GM19238 (cell line): ENCODE results near the gene APLP2.

Source experiments
- DNase-seq: peaks from one replicate; pipeline ENCODE4 v3.0.0; 2011; ENCODE audit warnings: low spot score; ENCODE audit not compliant: insufficient read length

Gene APLP2

DNA sequence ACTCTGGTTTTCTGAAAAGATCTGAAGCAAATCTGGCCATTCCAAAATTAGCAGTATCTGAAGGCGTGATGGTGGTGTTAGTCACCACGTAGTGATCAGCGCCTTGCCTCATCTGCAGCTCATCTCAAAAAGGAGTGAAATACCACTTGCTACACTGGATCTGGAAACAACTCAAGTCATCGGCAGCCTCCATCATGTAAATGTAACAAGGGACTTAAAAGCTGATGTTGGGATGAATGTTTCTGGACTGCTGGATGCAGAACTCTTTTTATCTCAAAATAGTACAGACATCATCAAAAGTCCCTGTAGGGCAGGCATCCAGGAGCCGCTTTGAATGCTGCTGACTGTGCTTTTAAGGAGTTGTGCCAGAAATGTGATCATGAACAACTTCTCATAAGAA lies 14.1 kb upstream of the APLP2 start:
- no peak for DNase-seq

DNA sequence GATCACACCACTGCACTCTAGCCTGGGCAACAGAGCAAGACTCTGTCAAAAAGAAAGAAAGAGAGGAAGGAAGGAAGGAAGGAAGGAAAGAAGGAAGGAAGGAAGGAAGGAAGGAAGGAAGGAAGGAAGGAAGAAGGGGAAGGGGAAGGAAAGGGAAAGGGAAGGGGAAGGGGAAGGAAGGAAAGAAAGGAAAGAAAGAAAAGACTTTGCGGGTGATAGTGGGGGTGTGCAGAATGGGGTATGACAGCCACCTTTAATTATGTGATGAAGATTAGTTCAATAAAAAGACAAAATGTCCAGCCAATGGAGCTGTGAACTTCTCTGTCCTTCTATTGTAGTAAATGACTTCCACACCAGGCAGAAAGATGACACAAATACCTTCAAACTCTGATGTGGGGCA lies 8.7 kb upstream of the APLP2 start:
- DNase-seq: no peak

DNA sequence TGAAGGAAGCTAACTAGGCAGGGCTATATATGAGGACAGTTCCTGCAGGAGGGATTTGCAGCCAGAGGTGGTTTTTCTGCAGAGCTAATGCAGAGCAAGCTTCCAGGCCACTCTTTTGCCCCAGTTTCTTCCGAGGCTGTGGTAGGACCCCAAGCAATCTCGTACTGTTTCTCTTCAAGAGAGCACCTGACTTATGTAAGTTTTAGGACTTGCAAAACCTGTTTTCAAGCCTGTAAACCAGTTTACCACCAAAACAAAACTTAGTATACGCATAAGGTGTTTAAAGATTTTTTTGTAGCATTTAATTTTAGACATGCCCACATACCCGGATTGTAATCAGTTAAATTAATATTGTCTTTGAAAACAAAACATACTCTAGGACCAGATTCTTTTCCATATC lies 7.7 kb upstream of the APLP2 start:
- DNase-seq: no peak

DNA sequence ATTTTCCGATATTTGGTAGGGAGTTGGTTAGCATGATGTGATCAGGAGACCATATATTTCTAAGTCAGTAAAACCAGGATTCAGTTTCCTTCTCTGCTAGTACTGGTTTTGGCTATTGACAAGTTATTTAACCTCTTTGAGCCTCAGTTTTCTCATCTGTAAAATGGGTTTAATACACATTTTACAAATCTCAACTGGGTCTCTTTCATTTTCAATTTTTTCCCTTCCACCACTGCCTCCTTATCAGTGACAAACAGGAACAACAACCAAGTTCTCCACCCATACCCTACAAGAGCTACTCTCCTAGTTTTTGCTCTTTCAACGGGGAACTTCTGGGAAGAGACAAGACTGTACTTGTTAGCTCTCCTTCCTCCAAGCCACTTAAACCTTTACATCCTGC lies 6.2 kb upstream of the APLP2 start:
- no peak for DNase-seq

DNA sequence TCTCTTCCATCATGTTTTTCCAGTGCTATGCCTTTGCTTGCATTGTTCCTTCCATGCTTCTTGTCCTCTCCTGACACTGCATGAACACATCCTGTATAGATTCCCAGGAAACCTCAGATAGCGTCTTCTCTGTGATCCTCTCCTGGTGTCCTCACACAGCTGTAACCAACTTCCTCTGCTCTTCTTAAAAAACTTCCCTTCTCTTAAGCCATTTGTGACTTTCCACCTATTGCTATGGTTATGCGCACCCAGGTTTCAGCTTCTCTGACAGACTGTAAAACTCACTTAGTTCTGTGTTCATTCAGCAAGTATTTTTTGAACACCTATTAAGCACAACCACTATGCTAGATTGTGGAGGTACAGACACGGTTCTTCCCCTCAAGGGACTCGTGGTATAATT lies 5.1 kb upstream of the APLP2 start:
- DNase-seq: no peak

DNA sequence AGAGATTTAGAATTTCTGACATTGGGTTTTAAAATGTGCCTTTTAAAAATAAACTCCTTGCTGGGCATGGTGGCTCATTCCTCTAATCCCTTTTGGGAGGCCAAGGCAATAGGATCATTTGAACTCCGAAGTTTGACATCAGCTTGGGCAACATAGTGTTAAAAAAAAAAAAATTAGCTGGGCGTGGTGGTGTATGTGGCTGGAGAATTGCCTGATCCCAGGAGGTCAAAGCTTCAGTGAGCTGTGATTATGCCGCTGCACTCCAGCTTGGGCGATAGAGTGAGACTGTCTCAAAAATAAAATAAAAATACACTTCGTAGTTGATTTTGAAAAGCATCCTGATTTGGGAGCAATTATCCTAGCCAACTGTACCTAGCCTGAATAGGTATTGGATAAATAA lies 3.4 kb upstream of the APLP2 start:
- no peak for DNase-seq

DNA sequence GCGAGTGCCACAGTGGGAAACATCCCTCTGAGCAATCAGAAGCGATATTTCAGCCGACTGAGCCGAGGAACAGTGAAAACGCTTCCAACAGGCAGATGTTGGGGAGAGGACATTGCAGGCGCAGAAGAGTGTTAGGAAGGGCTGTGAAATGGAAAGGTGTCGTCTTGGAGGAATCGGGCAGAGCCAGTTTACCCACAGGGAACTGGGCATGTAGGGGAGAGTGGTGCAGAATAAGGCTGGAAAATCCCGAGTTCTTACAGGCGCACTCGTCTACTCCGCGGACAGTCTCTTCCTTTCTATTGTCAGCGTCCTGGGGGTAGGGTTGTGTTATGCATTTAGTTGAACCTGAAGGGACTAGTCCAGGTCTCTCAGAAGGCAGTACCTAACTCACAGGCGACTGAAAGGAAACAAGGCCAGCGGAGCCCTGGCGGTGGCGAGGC lies 1.1 kb upstream of the APLP2 start:
- no peak for DNase-seq

DNA sequence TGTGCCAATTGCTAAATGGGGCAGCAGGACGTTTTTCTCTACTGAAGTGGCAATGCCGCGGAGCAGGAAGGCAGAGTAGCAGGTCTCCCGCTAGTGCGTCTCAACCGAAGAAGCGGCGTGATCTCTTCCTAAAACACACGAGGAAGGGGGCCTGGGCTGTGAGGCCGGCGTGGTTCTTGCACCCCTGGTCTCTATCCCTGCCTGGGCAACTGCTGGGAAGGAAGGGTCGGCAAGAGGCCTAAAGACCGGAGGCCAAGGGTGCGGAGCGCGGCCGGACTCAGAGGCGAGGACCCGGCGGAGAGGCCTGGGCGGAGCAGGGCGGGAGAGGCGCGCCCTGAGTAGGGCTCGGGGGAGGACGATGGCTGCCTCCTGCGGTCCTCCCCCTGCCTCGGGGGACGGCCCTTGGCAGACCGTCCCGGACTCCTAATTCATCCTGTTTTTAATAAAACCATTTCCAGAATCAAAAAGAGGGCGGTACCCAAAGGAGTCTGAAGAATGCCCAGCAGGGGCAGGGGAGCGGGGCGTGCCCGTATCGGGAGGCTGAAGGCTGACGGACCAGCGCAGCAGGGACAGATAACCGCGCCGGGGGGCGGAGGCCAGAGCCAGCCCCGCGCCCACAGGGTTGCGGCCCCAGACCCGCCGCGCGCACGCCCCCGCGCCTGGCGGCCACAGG lies 572 bp upstream of the APLP2 start:
- peak; percentile 40 for DNase-seq

DNA sequence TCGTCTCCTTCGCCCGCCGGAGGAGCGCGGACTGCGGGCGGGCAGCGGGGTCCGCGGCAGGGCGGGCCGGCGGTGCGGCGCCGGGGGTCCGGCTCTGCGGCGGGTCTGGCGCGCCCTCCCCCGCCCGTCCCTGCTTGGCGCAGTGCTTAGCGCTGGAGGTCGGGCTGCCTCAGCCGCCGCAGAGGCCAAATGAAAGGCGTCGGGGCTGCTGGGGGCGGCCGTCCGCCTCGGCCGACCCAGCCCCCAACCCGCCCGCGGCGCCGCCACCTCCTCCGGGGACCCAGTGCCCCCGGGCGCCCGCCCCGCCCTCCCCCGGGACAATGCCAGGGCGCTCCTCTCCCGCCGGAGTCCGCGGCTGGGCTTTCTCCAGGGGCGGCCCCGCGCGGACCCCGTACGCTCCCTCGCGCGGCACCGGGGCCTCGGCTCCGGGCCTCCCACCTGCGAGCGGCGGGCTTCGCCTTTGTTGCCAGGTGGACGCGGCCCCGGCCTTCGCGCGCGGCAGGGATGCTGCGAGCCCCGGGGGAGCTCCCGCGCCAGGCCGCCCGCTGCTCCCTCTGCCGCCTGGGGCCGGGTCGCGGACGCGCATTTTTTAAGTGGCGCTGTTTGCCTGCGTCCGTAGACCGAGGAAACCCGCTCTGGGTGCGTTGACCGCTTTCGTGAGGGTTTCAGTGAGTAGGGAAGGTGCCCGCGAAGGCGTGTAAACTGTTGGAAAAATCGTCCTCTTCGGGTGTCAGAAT lies 583 bp downstream of the APLP2 start:
- DNase-seq: peak; percentile 37

DNA sequence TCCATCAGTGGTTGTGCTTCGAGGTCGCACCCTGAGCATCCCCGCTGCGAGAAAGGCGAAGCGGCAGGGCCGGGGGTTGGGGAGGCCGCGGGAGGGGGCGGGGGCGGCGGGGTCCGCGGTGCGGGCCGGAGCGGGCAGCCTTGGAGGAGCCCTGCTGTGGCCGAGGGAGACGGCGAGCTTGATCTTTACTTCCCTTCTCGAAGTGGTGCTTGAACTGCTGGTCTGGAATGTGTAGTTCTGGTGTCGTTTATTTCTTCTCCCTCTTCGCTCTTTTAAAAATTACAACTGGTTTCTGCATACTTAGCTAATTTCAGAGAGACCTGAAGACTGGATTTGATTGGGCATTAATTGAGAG lies 1.1 kb downstream of the APLP2 start:
- DNase-seq: no peak

DNA sequence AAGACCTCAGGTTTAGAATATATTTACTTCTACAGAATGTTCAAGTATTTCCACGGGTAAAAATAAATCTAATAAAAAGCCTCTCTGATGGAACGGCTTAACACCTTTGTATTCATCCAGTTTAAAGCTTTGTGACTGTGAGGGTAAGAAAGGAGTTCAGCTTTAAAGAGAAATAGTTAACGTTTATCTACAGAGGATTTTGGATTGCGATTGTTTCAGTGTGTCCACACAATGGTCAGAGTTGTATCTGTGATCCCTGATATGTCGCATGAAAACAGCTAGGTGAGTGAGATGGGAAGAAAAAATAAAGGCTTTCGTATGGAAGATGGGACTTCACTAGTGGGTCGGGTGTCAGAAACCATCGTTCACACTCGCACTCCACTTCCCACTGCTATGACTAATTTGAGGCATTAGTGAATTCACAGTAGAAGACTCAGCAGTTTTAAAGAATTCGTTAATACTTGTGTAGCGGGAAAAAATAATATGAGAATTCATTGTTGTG lies 1.6 kb downstream of the APLP2 start:
- no peak for DNase-seq

DNA sequence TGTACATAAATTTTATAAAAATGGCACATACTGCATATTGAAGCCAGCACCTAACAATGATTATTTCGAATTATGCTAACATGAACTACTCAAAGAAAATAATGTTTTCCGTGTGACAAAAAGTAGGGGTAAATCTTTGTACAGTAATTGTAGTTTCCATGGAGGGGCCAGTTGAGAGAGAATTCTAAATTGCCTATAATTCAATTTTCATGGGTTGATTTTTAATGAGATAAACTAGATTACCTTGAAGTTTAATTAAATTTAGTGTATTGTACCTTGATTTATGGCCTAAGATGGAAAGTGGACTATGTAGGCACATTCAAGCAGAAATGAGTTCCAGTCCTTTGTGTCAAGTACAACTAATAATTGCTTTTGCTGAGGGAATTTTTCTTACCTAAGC lies 5.0 kb downstream of the APLP2 start:
- DNase-seq: no peak

DNA sequence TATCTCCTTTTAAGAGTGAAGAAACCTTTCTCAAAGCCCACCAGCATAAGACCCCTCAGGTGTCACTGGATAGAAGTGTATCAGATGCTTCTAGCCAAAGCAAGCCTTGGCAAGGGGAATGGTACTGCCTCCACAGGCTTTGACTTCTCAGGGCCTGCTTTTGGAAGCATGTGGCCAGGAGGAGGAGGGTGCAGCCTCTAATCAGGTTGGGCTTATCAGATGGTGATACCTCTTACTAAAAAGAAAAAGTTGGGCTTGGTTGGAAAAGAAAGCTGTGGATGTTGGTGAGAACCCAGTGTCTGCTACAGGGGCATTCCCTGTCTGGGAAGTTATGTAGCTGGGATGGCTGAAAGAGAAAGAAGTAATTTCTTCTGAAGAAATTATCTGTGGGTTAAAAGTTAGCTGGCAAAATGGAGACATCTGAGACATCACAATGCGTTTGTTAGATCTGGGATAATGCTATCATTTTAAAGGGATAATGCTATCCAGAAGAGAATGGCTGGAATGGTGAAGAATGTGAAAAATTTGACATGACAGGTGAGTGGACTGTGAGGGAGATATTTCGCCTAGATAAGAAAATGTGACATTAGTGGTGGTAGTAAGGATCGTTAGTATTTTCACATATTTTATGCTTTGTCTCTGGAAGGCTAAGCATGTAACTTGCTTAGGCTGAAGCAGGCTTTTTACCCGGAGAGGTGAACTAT lies 7.2 kb downstream of the APLP2 start:
- DNase-seq: no peak

DNA sequence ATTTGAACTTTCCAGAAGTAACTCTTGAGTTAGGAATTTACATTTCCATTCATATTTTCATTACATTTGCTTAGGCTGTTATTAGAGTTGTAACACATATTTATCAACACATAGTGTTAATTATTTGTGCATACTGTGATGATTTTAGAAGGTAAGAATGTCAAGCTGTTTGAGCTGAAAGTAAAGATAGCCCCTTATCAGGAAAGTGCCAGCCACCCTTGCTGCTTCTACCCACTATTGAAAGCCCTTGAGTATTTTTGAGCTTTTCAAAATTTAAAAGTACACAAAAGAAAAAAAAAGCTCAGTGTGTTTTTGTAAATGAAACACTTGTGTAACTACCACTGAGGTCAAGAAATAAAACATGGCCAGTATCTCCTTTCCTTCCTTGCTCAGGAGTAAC lies 8.0 kb downstream of the APLP2 start:
- no peak for DNase-seq

DNA sequence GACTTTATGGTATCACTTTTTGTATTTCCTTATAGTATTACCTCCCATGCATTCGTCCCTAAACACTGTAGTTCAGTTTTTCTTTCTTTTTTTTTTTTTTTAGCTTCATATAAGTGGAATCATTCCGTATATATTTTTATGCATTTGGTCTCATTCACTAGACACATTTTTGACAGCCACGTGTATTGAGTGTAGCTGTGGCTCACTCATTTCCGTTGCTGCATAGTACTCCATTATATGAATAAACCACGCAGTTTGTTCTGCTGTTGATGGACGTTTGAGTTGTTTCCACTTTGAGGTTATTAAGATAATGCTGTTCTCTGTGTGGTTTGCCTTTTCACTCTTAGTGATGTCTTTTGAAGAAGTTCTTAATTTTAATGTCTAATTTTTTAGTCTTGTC lies 8.4 kb downstream of the APLP2 start:
- no peak for DNase-seq

DNA sequence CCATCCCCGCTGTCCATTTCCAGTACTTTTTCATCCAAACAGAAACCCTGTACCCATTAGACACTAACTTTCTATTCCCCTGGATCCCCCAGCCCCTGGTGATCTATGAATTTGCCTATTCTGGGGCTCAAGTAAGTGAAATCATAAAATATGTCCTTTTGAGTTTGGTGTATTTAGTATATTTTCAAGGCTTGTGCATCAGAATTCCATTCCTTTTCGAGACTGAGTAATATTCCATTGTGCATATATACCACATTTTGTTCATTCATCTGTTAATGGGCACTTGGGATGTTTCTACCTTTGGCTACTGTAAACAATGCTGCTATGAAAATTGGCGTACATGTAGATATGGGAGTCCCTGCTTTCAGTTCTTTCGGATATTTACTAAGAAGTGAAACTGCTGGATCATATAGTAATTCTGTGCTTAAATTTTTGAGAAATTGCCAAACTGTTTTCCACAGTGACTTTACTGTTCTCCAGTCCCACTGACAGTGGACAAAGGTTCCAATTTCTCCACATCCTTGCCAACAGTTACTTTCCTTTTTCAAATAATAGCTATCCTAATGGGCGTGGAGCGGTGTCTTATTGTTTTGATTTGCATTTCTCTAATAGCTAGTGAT lies 16.1 kb downstream of the APLP2 start:
- DNase-seq: no peak

DNA sequence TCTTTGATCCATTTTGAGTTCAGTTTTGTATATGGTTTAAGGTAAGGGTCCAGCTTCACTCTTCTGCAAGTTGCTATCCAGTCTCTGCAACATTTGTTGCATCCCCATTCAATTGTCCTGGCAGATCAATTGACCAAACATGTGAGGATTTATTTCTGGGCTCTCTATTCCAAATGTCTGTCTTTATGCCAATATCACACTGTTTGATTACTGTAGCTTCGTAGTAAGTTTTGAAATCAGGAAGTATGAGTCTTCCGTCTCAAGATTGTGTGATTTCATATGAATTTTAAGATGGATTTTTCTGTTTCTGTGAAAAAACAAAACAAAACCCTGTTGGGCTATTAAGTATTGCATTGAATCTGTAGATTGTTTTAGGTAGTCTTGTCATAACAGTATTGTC lies 17.0 kb downstream of the APLP2 start:
- DNase-seq: no peak

DNA sequence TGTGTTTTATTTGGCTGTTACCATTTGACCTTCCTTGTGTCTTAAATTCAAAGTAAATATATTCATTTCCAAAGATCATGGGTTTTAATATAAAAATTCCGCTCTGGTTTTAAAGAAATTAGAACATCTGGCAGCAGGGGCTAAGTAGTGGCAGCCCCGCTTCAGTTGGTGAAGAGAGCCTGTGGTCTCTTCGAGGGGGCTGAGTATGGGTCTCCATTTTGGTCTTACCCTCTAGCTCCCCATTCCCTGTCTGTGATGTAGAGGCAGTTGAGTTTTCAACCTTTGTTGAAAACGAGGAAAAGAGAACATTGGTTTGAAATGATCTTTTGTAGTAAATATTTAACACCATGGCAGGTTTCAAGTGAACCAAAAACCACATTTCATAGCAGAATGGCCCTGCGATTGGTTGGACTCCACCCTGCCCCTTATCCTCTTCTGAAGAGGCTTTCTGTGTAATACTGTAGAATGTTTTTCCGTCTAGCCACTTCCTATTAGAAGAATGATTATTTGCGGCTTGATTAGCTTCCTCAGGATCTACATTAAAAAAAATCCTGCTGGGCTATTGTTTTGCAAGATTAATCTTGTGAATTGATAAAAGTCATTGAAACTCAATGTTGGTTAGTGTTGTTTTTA lies 17.7 kb downstream of the APLP2 start:
- no peak for DNase-seq

DNA sequence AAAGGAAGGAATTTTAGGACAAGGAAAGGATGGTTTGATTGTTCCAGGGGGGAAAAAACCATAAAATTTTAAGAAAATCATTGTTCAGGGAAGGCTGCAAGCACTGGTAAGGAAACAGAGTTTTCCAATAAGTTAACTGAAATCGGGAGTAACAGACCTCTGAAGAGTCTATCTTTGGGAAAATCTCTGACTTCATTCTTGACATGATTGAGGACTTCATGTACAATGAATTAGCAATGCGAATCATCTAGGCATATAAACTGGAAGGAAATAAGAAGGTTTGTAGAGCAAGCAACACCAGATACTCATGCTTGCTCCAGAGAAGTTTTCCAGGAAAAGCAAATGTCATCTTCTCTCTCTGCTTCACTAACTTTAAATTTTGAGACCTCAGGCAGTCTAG lies 18.5 kb downstream of the APLP2 start:
- DNase-seq: no peak

DNA sequence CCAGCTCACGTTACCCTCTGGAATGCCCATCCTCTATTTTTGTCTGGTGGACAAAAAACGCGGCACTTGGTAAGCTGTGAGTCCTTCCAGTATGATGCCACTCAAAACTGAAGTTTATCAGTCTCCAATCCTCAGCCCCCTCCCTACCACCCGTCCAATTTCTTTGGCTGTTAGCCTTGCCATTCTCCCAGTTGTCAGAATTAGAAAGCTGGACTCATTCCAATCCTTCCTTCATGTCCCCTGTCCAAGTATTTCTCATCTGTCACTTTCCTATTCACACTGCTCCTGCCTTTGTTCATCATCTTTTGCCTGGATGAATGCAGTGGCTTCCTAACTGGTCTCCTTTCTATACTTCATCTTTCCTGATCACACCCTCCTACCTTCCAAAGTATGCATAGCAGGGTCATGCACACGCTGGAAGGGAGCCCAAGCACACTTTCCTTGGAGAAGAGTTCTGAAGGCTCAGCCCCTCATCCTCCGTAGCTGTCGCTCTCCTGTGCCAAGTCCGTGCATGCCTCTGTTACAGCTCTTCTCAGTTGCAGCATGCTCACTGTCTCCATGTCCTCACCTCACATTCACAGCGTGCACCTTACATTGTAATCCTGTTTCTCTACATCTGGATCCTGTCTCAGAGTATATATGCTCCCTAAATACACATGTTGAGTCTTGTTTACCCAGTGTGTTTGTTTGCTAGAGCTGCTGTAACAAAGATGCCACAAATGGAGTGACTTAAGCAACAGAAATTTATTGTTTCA lies 19.4 kb downstream of the APLP2 start:
- DNase-seq: no peak

DNA sequence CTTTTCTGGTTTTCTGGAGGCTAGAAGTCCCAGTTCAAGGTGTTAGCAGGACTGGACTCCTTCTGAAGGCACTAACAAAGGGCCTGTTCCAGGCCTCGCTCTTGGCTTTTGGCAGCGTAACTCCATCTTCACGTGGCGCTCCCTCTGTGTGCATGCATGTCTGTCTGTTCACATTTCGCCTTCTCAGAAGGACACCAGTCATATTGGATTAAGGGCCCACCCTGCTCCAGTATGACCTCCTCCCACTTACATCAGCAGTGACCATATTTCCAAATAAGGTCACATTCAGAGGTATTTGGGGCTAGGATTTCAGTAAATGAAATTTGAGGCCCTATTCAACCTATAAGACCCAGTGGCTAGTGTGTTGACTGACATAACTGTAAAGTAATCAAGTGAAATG lies 20.0 kb downstream of the APLP2 start:
- DNase-seq: no peak
